GM18858 (cell line): ENCODE data around the gene PSAPL1.

Source experiments
- ATAC-seq: cut with Tn5 transposase; IDR thresholded peaks from one replicate; pipeline ENCODE4 v1.9.1; 2021; ENCODE audit not compliant: unreplicated experiment

The PSAPL1 gene

GRCh38 chr4:7384003-7384928, 50.5 kb downstream of the PSAPL1 start:
- ATAC-seq = no peak

GRCh38 chr4:7383266-7383665, 51.5 kb downstream of the PSAPL1 start:
- ATAC-seq = no peak

- ATAC-seq = no peak
Observed at GRCh38 chr4:7382634-7383014, 52.1 kb downstream of the PSAPL1 start.

GRCh38 chr4:7381890-7382633, 52.7 kb downstream of the PSAPL1 start:
- no peak for ATAC-seq

GRCh38 chr4:7381221-7381889, 53.4 kb downstream of the PSAPL1 start:
- no peak for ATAC-seq
